ENCODE data around the gene SGSM1. TPM values are rescaled to one million over a fixed set of nuclear protein-coding genes. Genes with fewer than 3 reads are reported as not detected.

Gene SGSM1
- total RNA-seq, 1 donor from 2014 or later, result 0.09 TPM

DNA sequence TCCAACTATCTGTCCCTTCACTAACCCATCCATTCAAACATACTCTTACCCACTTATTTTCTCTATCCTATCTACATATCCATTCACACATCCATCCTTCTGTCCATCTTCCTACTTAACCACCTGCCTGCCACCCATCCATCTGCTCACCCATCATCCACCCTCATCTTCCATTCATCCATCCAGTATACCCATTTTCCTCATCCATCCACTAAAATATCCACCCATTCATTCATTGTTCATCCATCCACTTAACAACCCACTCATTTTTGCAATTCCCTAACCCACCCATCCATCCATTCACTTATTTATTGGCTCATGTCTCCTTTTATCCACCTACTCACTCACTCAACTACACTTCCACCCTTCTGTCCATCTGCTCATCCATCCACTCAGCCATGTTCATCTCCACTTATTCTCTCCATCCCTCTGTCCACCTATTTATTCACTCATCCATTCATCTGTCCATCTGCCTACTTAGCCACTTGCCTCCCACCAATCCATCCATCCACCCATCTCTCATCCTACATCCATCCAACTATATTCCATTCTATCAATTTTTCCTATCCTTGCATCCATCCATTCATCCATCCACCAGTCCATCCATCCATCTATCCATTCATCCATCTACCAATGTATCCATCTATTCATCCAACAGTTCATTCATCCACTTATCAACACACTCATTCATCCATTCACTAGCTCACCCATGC is 129.9 kb downstream of the SGSM1 start:
- intact Hi-C loops (cut with micrococcal nuclease), result no loop called here
- CTCF ChIA-PET, result no interaction called here
- DNase-seq, result no peak

DNA sequence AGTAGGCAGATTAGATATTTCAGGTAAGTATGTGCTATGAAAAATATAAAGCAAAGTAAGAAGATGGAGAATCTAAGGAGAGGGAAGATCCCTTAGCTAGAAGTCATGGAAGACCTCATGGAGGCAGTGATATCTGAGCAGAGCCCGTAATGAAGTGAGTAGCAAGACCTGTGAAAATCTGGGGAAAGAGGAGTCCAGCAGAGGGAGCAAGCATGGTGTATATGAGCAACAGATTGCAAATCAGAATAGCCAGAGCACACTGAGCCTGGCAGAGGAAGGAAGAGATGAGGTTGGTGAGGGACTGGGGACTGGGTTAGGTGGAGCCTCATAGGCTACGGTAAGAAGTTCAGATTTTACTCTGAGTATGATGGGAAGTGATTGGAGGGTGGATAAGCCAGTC is 131.1 kb downstream of the SGSM1 start:
- POLR2A ChIA-PET, result no interaction called here

More for the DNA sequence above, 129.9 kb downstream of the SGSM1 start:
- no peaks in the 10 kb centered on the region for H3K36me3 Mint-ChIP-seq (ENCODE audit: low read depth)
- no peaks in the 10 kb centered on the region for H3K9me3 Mint-ChIP-seq
- no peaks in the 10 kb centered on the region for H3K4me1 Mint-ChIP-seq
- H3K27ac Mint-ChIP-seq, result no peak overlapping the region
- TF ChIP-seq, protein P1, sequence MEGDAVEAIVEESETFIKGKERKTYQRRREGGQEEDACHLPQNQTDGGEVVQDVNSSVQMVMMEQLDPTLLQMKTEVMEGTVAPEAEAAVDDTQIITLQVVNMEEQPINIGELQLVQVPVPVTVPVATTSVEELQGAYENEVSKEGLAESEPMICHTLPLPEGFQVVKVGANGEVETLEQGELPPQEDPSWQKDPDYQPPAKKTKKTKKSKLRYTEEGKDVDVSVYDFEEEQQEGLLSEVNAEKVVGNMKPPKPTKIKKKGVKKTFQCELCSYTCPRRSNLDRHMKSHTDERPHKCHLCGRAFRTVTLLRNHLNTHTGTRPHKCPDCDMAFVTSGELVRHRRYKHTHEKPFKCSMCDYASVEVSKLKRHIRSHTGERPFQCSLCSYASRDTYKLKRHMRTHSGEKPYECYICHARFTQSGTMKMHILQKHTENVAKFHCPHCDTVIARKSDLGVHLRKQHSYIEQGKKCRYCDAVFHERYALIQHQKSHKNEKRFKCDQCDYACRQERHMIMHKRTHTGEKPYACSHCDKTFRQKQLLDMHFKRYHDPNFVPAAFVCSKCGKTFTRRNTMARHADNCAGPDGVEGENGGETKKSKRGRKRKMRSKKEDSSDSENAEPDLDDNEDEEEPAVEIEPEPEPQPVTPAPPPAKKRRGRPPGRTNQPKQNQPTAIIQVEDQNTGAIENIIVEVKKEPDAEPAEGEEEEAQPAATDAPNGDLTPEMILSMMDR (IDR thresholded peaks at IDR 0.05), result no peak
- H3K27me3 Mint-ChIP-seq, result peaks cover 11% of the 10 kb centered on the region
- no peak overlapping the region for H3K4me3 Mint-ChIP-seq
- ATAC-seq (ENCODE audit: low read depth), result no peak
- POLR2A ChIA-PET, result no interaction called here

DNA sequence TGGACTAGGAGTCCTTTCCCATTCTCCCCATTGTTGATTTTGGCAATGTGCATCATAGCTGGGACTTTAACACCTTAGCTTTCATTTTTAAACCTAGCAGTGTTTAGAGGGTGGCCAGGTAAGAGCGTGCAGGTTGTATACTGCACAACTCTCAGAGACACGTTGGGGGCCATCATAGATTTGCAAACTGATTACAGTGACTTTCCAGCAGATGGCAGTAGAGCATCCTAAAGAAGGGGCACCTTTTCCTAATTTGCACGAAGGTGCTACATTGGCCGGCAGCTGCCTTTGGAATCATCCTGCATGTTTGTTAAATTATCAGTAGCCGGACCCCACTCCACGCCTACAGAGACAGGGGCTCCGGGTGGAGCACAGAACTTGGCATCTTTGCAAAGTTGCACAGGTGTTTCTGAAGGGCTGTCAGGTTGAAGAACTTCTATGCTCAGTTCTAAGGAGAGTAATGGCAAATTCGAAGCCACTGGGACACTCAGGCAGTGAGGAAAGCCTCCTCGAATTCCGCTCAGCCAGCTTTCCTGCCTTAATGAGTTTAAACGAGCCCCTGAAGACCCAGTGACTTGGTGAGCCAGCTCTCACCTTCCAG is 132.8 kb downstream of the SGSM1 start:
- CTCF ChIA-PET, result interaction anchor here (0.9 to 1.0 kb wide), 2 partner anchors 8 to 111 kb away, joined by 3 to 4 read pairs; no protein-coding TSS in a partner anchor
- TF ChIP-seq, protein P1 (IDR thresholded peaks at IDR 0.05), result peak; percentile 29
- no peak for DNase-seq
- peaks cover 2% of the 10 kb centered on the region for H3K27me3 Mint-ChIP-seq
- no peak for ATAC-seq (ENCODE audit: low read depth)
- intact Hi-C loops (cut with micrococcal nuclease), result loop anchor here (2.0 kb wide), 1 partner anchor 170 kb away; no protein-coding TSS in a partner anchor
- H3K36me3 Mint-ChIP-seq (ENCODE audit: low read depth), result no peaks in the 10 kb centered on the region
- H3K4me1 Mint-ChIP-seq, result no peaks in the 10 kb centered on the region
- H3K4me3 Mint-ChIP-seq, result no peak overlapping the region
- H3K9me3 Mint-ChIP-seq, result no peaks in the 10 kb centered on the region
- no peak overlapping the region for H3K27ac Mint-ChIP-seq
- POLR2A ChIA-PET, result no interaction called here

More for the DNA sequence above, 131.1 kb downstream of the SGSM1 start:
- Mint-ChIP-seq H3K4me3 (no peak overlapping the region), H3K4me1 (no peaks in the 10 kb centered on the region), H3K36me3 (ENCODE audit: low read depth) (no peaks in the 10 kb centered on the region), H3K27me3 (peaks cover 8% of the 10 kb centered on the region), H3K9me3 (no peaks in the 10 kb centered on the region), H3K27ac (no peak overlapping the region)
- intact Hi-C loops (cut with micrococcal nuclease), result no loop called here
- no peak for ATAC-seq (ENCODE audit: low read depth)
- CTCF ChIA-PET, result no interaction called here
- DNase-seq, result no peak
- TF ChIP-seq, protein P1 (IDR thresholded peaks at IDR 0.05), result no peak

DNA sequence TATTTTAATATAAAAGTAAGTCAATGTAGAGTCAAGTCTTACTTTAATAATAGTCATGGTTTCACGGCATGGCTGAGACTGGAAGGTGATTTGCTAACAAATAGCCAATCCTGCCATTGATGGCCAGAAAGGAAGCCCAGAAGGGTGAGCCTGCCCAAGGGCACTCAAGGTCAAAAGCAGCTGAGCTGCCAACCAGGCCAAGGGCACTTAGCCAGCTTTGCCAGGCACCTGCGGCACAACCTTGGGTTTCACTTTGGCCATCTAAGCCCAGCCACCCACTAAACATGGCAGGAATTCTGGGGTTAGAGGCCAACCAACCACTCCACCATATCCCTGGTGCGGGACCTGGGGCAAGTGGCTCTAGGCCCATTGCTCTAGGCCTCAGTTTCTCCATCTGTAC is 136.3 kb downstream of the SGSM1 start:
- H3K36me3 Mint-ChIP-seq (ENCODE audit: low read depth), result no peaks in the 10 kb centered on the region
- H3K4me1 Mint-ChIP-seq, result no peaks in the 10 kb centered on the region
- H3K9me3 Mint-ChIP-seq, result no peaks in the 10 kb centered on the region
- H3K4me3 Mint-ChIP-seq, result no peak overlapping the region
- DNase-seq, result no peak
- H3K27ac Mint-ChIP-seq, result no peak overlapping the region
- intact Hi-C loops (cut with micrococcal nuclease), result no loop called here
- ChIA-PET POLR2A (no interaction called here), CTCF (no interaction called here)
- H3K27me3 Mint-ChIP-seq, result peaks cover 12% of the 10 kb centered on the region
- TF ChIP-seq, protein P1 (IDR thresholded peaks at IDR 0.05), result no peak
- no peak for ATAC-seq (ENCODE audit: low read depth)

DNA sequence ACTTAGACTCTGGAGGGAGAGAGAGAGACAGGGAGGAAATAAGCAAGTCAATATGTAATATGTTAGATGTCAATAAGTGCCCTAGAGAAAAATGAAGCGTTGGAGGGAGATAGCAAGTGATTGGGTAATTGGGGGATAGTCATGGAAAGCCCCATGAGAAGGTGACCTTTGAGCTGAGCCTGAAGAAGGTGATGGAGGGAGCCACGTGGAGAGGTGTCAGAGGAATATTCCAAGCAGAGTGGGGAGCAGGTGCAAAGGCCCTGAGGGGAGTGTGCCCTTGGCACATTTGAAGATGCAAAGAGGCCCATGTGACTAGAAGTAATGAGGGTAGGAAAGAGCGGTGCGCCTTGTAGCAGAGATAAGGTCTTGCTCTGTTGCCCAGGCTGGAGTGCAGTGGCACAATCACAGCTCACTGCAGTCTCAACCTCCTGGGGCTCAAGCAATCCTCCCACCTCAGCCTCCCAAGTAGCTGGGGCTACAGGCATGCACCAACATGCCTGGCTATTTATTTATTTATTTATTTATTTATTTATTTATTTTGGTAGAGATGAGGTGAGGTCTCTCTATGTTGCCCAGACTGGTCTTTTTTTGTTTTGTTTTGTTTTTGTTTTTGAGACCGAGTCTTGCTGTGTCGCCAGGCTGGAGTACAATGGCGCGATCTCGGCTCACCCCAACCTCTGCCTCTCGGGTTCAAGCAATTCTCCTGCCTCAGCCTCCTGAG is 138.4 kb downstream of the SGSM1 start:
- ChIA-PET CTCF (no interaction called here), POLR2A (no interaction called here)
- intact Hi-C loops (cut with micrococcal nuclease), result no loop called here
- H3K9me3 Mint-ChIP-seq, result no peaks in the 10 kb centered on the region
- no peak overlapping the region for H3K4me3 Mint-ChIP-seq
- H3K4me1 Mint-ChIP-seq, result no peaks in the 10 kb centered on the region
- H3K27ac Mint-ChIP-seq, result no peak overlapping the region
- TF ChIP-seq, protein P1 (IDR thresholded peaks at IDR 0.05), result no peak
- H3K36me3 Mint-ChIP-seq (ENCODE audit: low read depth), result no peaks in the 10 kb centered on the region
- DNase-seq, result no peak
- no peak for ATAC-seq (ENCODE audit: low read depth)
- H3K27me3 Mint-ChIP-seq, result peaks cover 30% of the 10 kb centered on the region

Measured in activated B cell treated with CpG ODN at 0.5 μM for 24 hours (primary cell).